Measurements from ENCODE around the gene CTNND1. TPM values are rescaled to one million over a fixed set of nuclear protein-coding genes. Genes with fewer than 3 reads are reported as not detected.
A peak's percentile ranks its signal among the peaks of the same experiment; 100 is the strongest.

Gene CTNND1
- total and polyA plus RNA-seq, 9 of the 15 experiments (the other 6 are each of a cell fraction or from before 2014, with no cell fraction given) = 11.1 to 74.0 (median 43.3) TPM

- Histone ChIP-seq H3K9me3 (replicated peaks; ENCODE audit: control insufficient read depth, insufficient read depth, low read depth, low read length) (no peaks in the 10 kb centered on the region), H3K27me3 (ENCODE audit: control insufficient read depth in 2 of 2, insufficient read depth in 2 of 2, low read length in 2 of 2) (no peaks in the 10 kb centered on the region), H3K27ac (ENCODE audit: extremely low read depth, low read depth, low read length) (peak overlapping the region; percentile 11; the same call in 2 of the 3 replicates), H3K9ac (ENCODE audit: insufficient read depth in 1 of 2, low read depth in 2 of 2, low read length in 2 of 2) (peak overlapping the region; percentile 9 to 39; a peak in 2 of 4 replicates), H4K20me1 (replicated peaks; ENCODE audit: control insufficient read depth, insufficient read depth, low read length) (peaks cover 7% of the 10 kb centered on the region), H3K4me3 (peak overlapping the region; percentile 62), H2AFZ (ENCODE audit: low read depth, low read length) (no peak overlapping the region), H3K79me2 (ENCODE audit: control insufficient read depth, insufficient read depth, low read length) (peaks cover 75% of the 10 kb centered on the region), H3K36me3 (ENCODE audit: control insufficient read depth, insufficient read depth, low read length) (peaks cover 9% of the 10 kb centered on the region; the same call in 2 of the 3 replicates), H3K4me2 (ENCODE audit: insufficient read depth, low read length) (peak overlapping the region; percentile 79), H3K4me1 (replicated peaks in 1 of 2; ENCODE audit: control insufficient read depth in 2 of 2, insufficient read depth in 2 of 2, low read length in 2 of 2) (peaks cover 7 to 22% of the 10 kb centered on the region in 2 experiments; a peak in 4 of 5 replicates), H3K9me1 (ENCODE audit: control insufficient read depth, insufficient read depth, low read length) (no peaks in the 10 kb centered on the region)
- ATAC-seq = peak; percentile 13
- ChIA-PET POLR2A (interaction anchor here (0.7 to 6.2 kb wide), 7 partner anchors 8 to 40 kb away, joined by 3 to 88 read pairs (median 7); partner anchors contain the start of genes BTBD18 and SELENOH), CTCF (ENCODE audit: low intra/inter-chr PET ratio) (no interaction called here)
- intact Hi-C loops (cut with micrococcal nuclease) (loop anchor here (5.0 kb wide), 1 partner anchor 33 kb away; no protein-coding TSS in a partner anchor), in situ Hi-C loops (cut with MboI) (no loop called here)
- FAIRE-seq = no peak
- TF ChIP-seq, protein P1, sequence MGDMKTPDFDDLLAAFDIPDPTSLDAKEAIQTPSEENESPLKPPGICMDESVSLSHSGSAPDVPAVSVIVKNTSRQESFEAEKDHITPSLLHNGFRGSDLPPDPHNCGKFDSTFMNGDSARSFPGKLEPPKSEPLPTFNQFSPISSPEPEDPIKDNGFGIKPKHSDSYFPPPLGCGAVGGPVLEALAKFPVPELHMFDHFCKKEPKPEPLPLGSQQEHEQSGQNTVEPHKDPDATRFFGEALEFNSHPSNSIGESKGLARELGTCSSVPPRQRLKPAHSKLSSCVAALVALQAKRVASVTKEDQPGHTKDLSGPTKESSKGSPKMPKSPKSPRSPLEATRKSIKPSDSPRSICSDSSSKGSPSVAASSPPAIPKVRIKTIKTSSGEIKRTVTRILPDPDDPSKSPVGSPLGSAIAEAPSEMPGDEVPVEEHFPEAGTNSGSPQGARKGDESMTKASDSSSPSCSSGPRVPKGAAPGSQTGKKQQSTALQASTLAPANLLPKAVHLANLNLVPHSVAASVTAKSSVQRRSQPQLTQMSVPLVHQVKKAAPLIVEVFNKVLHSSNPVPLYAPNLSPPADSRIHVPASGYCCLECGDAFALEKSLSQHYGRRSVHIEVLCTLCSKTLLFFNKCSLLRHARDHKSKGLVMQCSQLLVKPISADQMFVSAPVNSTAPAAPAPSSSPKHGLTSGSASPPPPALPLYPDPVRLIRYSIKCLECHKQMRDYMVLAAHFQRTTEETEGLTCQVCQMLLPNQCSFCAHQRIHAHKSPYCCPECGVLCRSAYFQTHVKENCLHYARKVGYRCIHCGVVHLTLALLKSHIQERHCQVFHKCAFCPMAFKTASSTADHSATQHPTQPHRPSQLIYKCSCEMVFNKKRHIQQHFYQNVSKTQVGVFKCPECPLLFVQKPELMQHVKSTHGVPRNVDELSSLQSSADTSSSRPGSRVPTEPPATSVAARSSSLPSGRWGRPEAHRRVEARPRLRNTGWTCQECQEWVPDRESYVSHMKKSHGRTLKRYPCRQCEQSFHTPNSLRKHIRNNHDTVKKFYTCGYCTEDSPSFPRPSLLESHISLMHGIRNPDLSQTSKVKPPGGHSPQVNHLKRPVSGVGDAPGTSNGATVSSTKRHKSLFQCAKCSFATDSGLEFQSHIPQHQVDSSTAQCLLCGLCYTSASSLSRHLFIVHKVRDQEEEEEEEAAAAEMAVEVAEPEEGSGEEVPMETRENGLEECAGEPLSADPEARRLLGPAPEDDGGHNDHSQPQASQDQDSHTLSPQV (IDR thresholded peaks at IDR 0.05) = no peak
- TF ChIP-seq, protein P2, sequence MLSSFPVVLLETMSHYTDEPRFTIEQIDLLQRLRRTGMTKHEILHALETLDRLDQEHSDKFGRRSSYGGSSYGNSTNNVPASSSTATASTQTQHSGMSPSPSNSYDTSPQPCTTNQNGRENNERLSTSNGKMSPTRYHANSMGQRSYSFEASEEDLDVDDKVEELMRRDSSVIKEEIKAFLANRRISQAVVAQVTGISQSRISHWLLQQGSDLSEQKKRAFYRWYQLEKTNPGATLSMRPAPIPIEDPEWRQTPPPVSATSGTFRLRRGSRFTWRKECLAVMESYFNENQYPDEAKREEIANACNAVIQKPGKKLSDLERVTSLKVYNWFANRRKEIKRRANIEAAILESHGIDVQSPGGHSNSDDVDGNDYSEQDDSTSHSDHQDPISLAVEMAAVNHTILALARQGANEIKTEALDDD (IDR thresholded peaks at IDR 0.05) = peak; percentile 85
- TF ChIP-seq CBX3 (IDR thresholded peaks at IDR 0.05; ENCODE audit: borderline replicate concordance in 1 of 2, low read length in 2 of 2) = no peak
- TF ChIP-seq, protein P3, sequence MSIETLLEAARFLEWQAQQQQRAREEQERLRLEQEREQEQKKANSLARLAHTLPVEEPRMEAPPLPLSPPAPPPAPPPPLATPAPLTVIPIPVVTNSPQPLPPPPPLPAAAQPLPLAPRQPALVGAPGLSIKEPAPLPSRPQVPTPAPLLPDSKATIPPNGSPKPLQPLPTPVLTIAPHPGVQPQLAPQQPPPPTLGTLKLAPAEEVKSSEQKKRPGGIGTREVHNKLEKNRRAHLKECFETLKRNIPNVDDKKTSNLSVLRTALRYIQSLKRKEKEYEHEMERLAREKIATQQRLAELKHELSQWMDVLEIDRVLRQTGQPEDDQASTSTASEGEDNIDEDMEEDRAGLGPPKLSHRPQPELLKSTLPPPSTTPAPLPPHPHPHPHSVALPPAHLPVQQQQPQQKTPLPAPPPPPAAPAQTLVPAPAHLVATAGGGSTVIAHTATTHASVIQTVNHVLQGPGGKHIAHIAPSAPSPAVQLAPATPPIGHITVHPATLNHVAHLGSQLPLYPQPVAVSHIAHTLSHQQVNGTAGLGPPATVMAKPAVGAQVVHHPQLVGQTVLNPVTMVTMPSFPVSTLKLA (conservative IDR thresholded peaks at IDR 0.05) = 0 out of 4 replicates have a peak, but pooled peaks of 1 of the 2 experiments have one; percentile 16
- TF ChIP-seq ERF (CRISPR knock-in tag; IDR thresholded peaks at IDR 0.05) = no peak
- no peak for TF ChIP-seq ZNF395 (CRISPR knock-in tag; IDR thresholded peaks at IDR 0.05)
- BruUV-seq (replicated peaks) = no TSS peak
- DNase-seq (ENCODE audit: extremely low read depth in 1 of 4, low spot score in 3 of 4) = no peak
- 0% methylated on average over 2 of the region's 2 CpGs for WGBS (ENCODE audit: insufficient coverage, low coverage, missing lambda C conversion rate)
Observed at GRCh38 chr11:57764566-57764965, 3.0 kb downstream of the CTNND1 start.

All from K562 (cell line).